GM21786 (cell line): ENCODE results near the gene OSBP2.

Experiments used
- ATAC-seq: cut with Tn5 transposase; IDR thresholded peaks from one replicate; pipeline ENCODE4 v1.9.1; 2021; ENCODE audit not compliant: unreplicated experiment

Gene OSBP2

GRCh38 chr22:30838111-30838510 lies 143.4 kb downstream of the OSBP2 start:
- no peak for ATAC-seq

- ATAC-seq = no peak
These were observed 146.6 kb downstream of the OSBP2 start for GRCh38 chr22:30841273-30841672.

GRCh38 chr22:30843245-30843644 lies 148.6 kb downstream of the OSBP2 start:
- no peak for ATAC-seq

- ATAC-seq = no peak
These were observed 152.9 kb downstream of the OSBP2 start for GRCh38 chr22:30847583-30847982.

- no peak for ATAC-seq
These were observed 160.6 kb downstream of the OSBP2 start for GRCh38 chr22:30855266-30855665.

- ATAC-seq = no peak
These were observed 161.2 kb downstream of the OSBP2 start for GRCh38 chr22:30855677-30856518.

GRCh38 chr22:30856741-30857502 lies 162.2 kb downstream of the OSBP2 start:
- ATAC-seq = no peak

- no peak for ATAC-seq
These were observed 163.1 kb downstream of the OSBP2 start for GRCh38 chr22:30857791-30858190.

- no peak for ATAC-seq
These were observed 164.5 kb downstream of the OSBP2 start for GRCh38 chr22:30858976-30859713.

- ATAC-seq = no peak
These were observed 165.0 kb downstream of the OSBP2 start for GRCh38 chr22:30859714-30860095.

- no peak for ATAC-seq
These were observed 165.8 kb downstream of the OSBP2 start for GRCh38 chr22:30860176-30861105.

GRCh38 chr22:30861131-30861530 lies 166.5 kb downstream of the OSBP2 start:
- no peak for ATAC-seq

GRCh38 chr22:30861688-30862552 lies 167.2 kb downstream of the OSBP2 start:
- ATAC-seq = no peak

- ATAC-seq = no peak
These were observed 168.6 kb downstream of the OSBP2 start for GRCh38 chr22:30863081-30863833.

- no peak for ATAC-seq
These were observed 170.1 kb downstream of the OSBP2 start for GRCh38 chr22:30864441-30865420.

GRCh38 chr22:30865656-30866055 lies 171.0 kb downstream of the OSBP2 start:
- ATAC-seq = no peak

- ATAC-seq = no peak
These were observed 171.5 kb downstream of the OSBP2 start for GRCh38 chr22:30866216-30866615.
